ENCODE results near the gene ABCD4. TPM values are rescaled to one million over a fixed set of nuclear protein-coding genes. Genes with fewer than 3 reads are reported as not detected.

ABCD4 gene
- total and polyA plus RNA-seq, 2 experiments from 2014 or later = 24.1 to 26.3 TPM

- Histone ChIP-seq H3K9me3 (ENCODE audit: low read depth) (no peaks in the 10 kb centered on the region), H3K4me1 (ENCODE audit: insufficient read depth) (no peaks in the 10 kb centered on the region), H3K27ac (no peak within 1 kb of the TSS), H3K79me2 (ENCODE audit: insufficient read depth) (no peaks in the 10 kb centered on the region), H3K9ac (no peak within 1 kb of the TSS), H3K27me3 (replicated peaks; ENCODE audit: insufficient read depth) (peaks cover 75% of the 10 kb centered on the region), H3K4me3 (no peak within 1 kb of the TSS), H2AFZ (no peak within 1 kb of the TSS; the same call in 1 of the 2 replicates), H3K36me3 (ENCODE audit: low read depth) (no peaks in the 10 kb centered on the region), H3F3A (ENCODE audit: insufficient read depth) (no peaks in the 10 kb centered on the region), H3K9me2 (ENCODE audit: insufficient read depth) (no peaks in the 10 kb centered on the region), H4K20me1 (ENCODE audit: insufficient read depth) (no peaks in the 10 kb centered on the region), H3K4me2 (ENCODE audit: unreplicated experiment) (no peak within 1 kb of the TSS)
- no peak for DNase-seq
- in situ Hi-C loops (cut with MboI) = no loop called here
- TF ChIP-seq EZH2phosphoT487 (IDR thresholded peaks at IDR 0.05; ENCODE audit: insufficient read depth, low read depth) (no peak), EZH2 (IDR thresholded peaks at IDR 0.05; ENCODE audit: insufficient read depth, poor library complexity, severe bottlenecking) (no peak)
- WGBS, 2 experiments (ENCODE audit: low coverage in 1 of 2, low lambda C conversion rate in 2 of 2, missing lambda C conversion rate in 2 of 2) = 13 to 17% methylated on average over 13 to 38 of the region's 40 CpGs
Observed at GRCh38 chr14:74238974-74239847, 63.5 kb downstream of the ABCD4 start, which contains the start of gene VSX2. TSS of gene VSX2 (plus strand) at chr14:74239449. CDS start at chr14:74239562, 113 bp downstream.

GRCh38 chr14:74237441-74237840 is 65.3 kb downstream of the ABCD4 start:
- no peaks in the 10 kb centered on the region for H3K36me3 ChIP-seq (ENCODE audit: low read depth)
- no peak overlapping the region for H3K4me3 ChIP-seq
- H4K20me1 ChIP-seq (ENCODE audit: insufficient read depth) = no peaks in the 10 kb centered on the region
- H3K9me2 ChIP-seq (ENCODE audit: insufficient read depth) = no peaks in the 10 kb centered on the region
- peak; percentile 31 for DNase-seq
- peaks cover 57% of the 10 kb centered on the region for H3K27me3 ChIP-seq (replicated peaks; ENCODE audit: insufficient read depth)
- H3K4me2 ChIP-seq (ENCODE audit: unreplicated experiment) = no peak overlapping the region
- TF ChIP-seq EZH2 (IDR thresholded peaks at IDR 0.05; ENCODE audit: insufficient read depth, poor library complexity, severe bottlenecking) (no peak), EZH2phosphoT487 (IDR thresholded peaks at IDR 0.05; ENCODE audit: insufficient read depth, low read depth) (no peak)
- H3K9me3 ChIP-seq (ENCODE audit: low read depth) = no peaks in the 10 kb centered on the region
- WGBS, 2 experiments (ENCODE audit: low coverage in 1 of 2, low lambda C conversion rate in 2 of 2, missing lambda C conversion rate in 2 of 2) = 61 to 62% methylated on average over 4 of the region's 4 CpGs
- H3K4me1 ChIP-seq (ENCODE audit: insufficient read depth) = no peaks in the 10 kb centered on the region
- H3K27ac ChIP-seq = no peak overlapping the region
- in situ Hi-C loops (cut with MboI) = no loop called here
- H3F3A ChIP-seq (ENCODE audit: insufficient read depth) = no peaks in the 10 kb centered on the region
- H3K9ac ChIP-seq = no peak overlapping the region
- no peak overlapping the region for H2AFZ ChIP-seq
- H3K79me2 ChIP-seq (ENCODE audit: insufficient read depth) = no peaks in the 10 kb centered on the region

Other genes starting within 250 kb of the ABCD4 start
- gene ALDH6A1, start 218.5 kb downstream of the ABCD4 start, total RNA-seq (2014; rRNA removed; shearing (Covaris generic)) = 13.8 and 19.9 TPM in 2 replicates
- gene ALDH6A1, start 218.5 kb downstream of the ABCD4 start, polyA plus RNA-seq (2016; fragmentation: Nextera tagmentation; extraction: Ambion mirVana) = 20.8 and 21.0 TPM in 2 replicates
- 6.7 and 8.0 TPM in 2 replicates for gene LIN52, start 218.0 kb downstream of the ABCD4 start, total RNA-seq (2014; rRNA removed; shearing (Covaris generic))
- 8.7 and 8.8 TPM in 2 replicates for gene LIN52, start 218.0 kb downstream of the ABCD4 start, polyA plus RNA-seq (2016; fragmentation: Nextera tagmentation; extraction: Ambion mirVana)
- not detected in 2 replicates for gene VSX2, start 63.5 kb downstream of the ABCD4 start, total RNA-seq (2014; rRNA removed; shearing (Covaris generic))
- not detected in 2 replicates for gene VSX2, start 63.5 kb downstream of the ABCD4 start, polyA plus RNA-seq (2016; fragmentation: Nextera tagmentation; extraction: Ambion mirVana)
- gene VRTN, start 45.5 kb upstream of the ABCD4 start, total RNA-seq (2014; rRNA removed; shearing (Covaris generic)) = not detected in 2 replicates
- not detected in 2 replicates for gene VRTN, start 45.5 kb upstream of the ABCD4 start, polyA plus RNA-seq (2016; fragmentation: Nextera tagmentation; extraction: Ambion mirVana)
- gene SYNDIG1L, start 123.3 kb upstream of the ABCD4 start, total RNA-seq (2014; rRNA removed; shearing (Covaris generic)) = not detected in 2 replicates
- gene SYNDIG1L, start 123.3 kb upstream of the ABCD4 start, polyA plus RNA-seq (2016; fragmentation: Nextera tagmentation; extraction: Ambion mirVana) = not detected in 2 replicates
- 105 and 156 TPM in 2 replicates for gene NPC2, start 190.4 kb upstream of the ABCD4 start, total RNA-seq (2014; rRNA removed; shearing (Covaris generic))
- gene NPC2, start 190.4 kb upstream of the ABCD4 start, polyA plus RNA-seq (2016; fragmentation: Nextera tagmentation; extraction: Ambion mirVana) = 95.2 and 103 TPM in 2 replicates
- gene ISCA2, start 190.8 kb upstream of the ABCD4 start, total RNA-seq (2014; rRNA removed; shearing (Covaris generic)) = 12.3 and 22.9 TPM in 2 replicates
- gene ISCA2, start 190.8 kb upstream of the ABCD4 start, polyA plus RNA-seq (2016; fragmentation: Nextera tagmentation; extraction: Ambion mirVana) = 58.7 and 60.0 TPM in 2 replicates

Measured in GM23248 (cell line).